ENCODE data around the gene TWNK. TPM values are rescaled to one million over a fixed set of nuclear protein-coding genes. Genes with fewer than 3 reads are reported as not detected.

The TWNK gene
- total RNA-seq, 1 experiment from 2014 or later: 13.8 TPM

- no peak for DNase-seq
- TF ChIP-seq CTCF (IDR thresholded peaks at IDR 0.05; ENCODE audit: unreplicated experiment): no peak
- no TSS peak for BruUV-seq (replicated peaks)
- intact Hi-C loops (cut with micrococcal nuclease; ENCODE audit: unreplicated experiment): no loop called here
- CTCF ChIA-PET: no interaction called here
- Mint-ChIP-seq H3K27me3 (ENCODE audit: unreplicated experiment) (peaks cover 20% of the 10 kb centered on the region), H3K27ac (ENCODE audit: unreplicated experiment) (no peak overlapping the region), H3K36me3 (ENCODE audit: insufficient read depth, unreplicated experiment) (no peaks in the 10 kb centered on the region), H3K4me3 (ENCODE audit: low read depth, unreplicated experiment) (no peak overlapping the region), H3K9me3 (ENCODE audit: low read depth, unreplicated experiment) (no peaks in the 10 kb centered on the region), H3K4me1 (ENCODE audit: low read depth, unreplicated experiment) (no peaks in the 10 kb centered on the region)
Observed at GRCh38 chr10:101022967-101023705, 35.8 kb downstream of the TWNK start.

- Mint-ChIP-seq H3K9me3 (ENCODE audit: low read depth, unreplicated experiment) (no peaks in the 10 kb centered on the region), H3K4me3 (ENCODE audit: low read depth, unreplicated experiment) (no peak overlapping the region), H3K36me3 (ENCODE audit: insufficient read depth, unreplicated experiment) (peaks cover 18% of the 10 kb centered on the region), H3K4me1 (ENCODE audit: low read depth, unreplicated experiment) (no peaks in the 10 kb centered on the region), H3K27ac (ENCODE audit: unreplicated experiment) (no peak overlapping the region), H3K27me3 (ENCODE audit: unreplicated experiment) (no peaks in the 10 kb centered on the region)
- no peak for TF ChIP-seq CTCF (IDR thresholded peaks at IDR 0.05; ENCODE audit: unreplicated experiment)
- DNase-seq: no peak
- BruUV-seq (replicated peaks): no TSS peak
- CTCF ChIA-PET: interaction anchor here (0.6 to 0.8 kb wide), 2 partner anchors 13 to 16 kb away, joined by 4 read pairs; no protein-coding TSS in a partner anchor
- intact Hi-C loops (cut with micrococcal nuclease; ENCODE audit: unreplicated experiment): no loop called here
Observed at GRCh38 chr10:101027106-101027720, 39.9 kb downstream of the TWNK start.

- CTCF ChIA-PET: interaction anchor here (0.6 to 1.4 kb wide), 3 partner anchors 9 to 14 kb away, joined by 3 to 6 read pairs (median 5); no protein-coding TSS in a partner anchor
- Mint-ChIP-seq H3K9me3 (ENCODE audit: low read depth, unreplicated experiment) (no peaks in the 10 kb centered on the region), H3K4me1 (ENCODE audit: low read depth, unreplicated experiment) (peaks cover 6% of the 10 kb centered on the region), H3K36me3 (ENCODE audit: insufficient read depth, unreplicated experiment) (peaks cover 31% of the 10 kb centered on the region), H3K4me3 (ENCODE audit: low read depth, unreplicated experiment) (no peak overlapping the region), H3K27me3 (ENCODE audit: unreplicated experiment) (no peaks in the 10 kb centered on the region), H3K27ac (ENCODE audit: unreplicated experiment) (no peak overlapping the region)
- TF ChIP-seq CTCF (IDR thresholded peaks at IDR 0.05; ENCODE audit: unreplicated experiment): no peak
- intact Hi-C loops (cut with micrococcal nuclease; ENCODE audit: unreplicated experiment): no loop called here
- DNase-seq: no peak
- no TSS peak for BruUV-seq (replicated peaks)
Observed at GRCh38 chr10:101028446-101029337, 41.3 kb downstream of the TWNK start.

GRCh38 chr10:101029520-101030295, 42.4 kb downstream of the TWNK start:
- intact Hi-C loops (cut with micrococcal nuclease; ENCODE audit: unreplicated experiment): no loop called here
- no TSS peak for BruUV-seq (replicated peaks)
- H3K27ac Mint-ChIP-seq (ENCODE audit: unreplicated experiment): no peak overlapping the region

More at GRCh38 chr10:101029520-101030295, 42.4 kb downstream of the TWNK start:
- Mint-ChIP-seq H3K4me1 (ENCODE audit: low read depth, unreplicated experiment) (peaks cover 8% of the 10 kb centered on the region), H3K9me3 (ENCODE audit: low read depth, unreplicated experiment) (no peaks in the 10 kb centered on the region), H3K36me3 (ENCODE audit: insufficient read depth, unreplicated experiment) (peaks cover 32% of the 10 kb centered on the region), H3K27me3 (ENCODE audit: unreplicated experiment) (no peaks in the 10 kb centered on the region), H3K4me3 (ENCODE audit: low read depth, unreplicated experiment) (no peak overlapping the region)
- CTCF ChIA-PET: interaction anchor here (1.4 kb wide), 1 partner anchor 18 kb away, joined by 10 read pairs; no protein-coding TSS in a partner anchor
- TF ChIP-seq CTCF (IDR thresholded peaks at IDR 0.05; ENCODE audit: unreplicated experiment): no peak
- no peak for DNase-seq
